ENCODE results near the gene USP22. TPM values are rescaled to one million over a fixed set of nuclear protein-coding genes. Genes with fewer than 3 reads are reported as not detected.
"Not testable (repeated sequence)": the region's sequence is repeated elsewhere in the genome, so short reads cannot be mapped to it uniquely, and the experiment has no call there.

The USP22 gene
- total and polyA plus RNA-seq, 4 experiments from 2014 or later, result 14.4 to 140 (median 86.4) TPM

DNA sequence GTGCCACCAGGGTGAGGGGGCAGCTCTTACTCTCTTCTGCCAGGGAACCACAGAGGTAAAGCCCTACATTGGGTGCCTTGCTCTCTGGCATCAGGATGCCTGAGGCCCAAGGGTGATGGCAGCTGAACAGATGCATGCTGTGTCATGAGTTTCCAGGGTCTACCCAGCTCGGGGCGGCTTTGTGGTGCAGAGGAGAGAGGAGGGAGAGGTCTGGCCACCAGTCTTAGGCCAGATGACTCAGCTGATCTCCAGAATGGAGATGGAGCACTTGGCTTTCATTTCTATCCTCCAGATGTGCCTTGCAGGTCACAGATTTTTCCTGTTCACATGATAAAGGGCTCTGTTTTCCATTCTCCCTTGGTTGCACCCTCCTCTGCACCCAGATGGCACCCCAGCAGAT lies 23.6 kb upstream of the USP22 start:
- peaks cover 0 to 1% of the 10 kb centered on the region in 2 donors for H3K27me3 Mint-ChIP-seq
- H3K4me3 ChIP-seq (ENCODE audit: low read length in 2 of 2), result no peak overlapping the region
- H3K36me3 Mint-ChIP-seq, result no peaks in the 10 kb centered on the region
- CTCF ChIA-PET (ENCODE audit: partially characterized antibody), result no interaction called here
- no peak overlapping the region for H3K4me3 Mint-ChIP-seq
- no peak overlapping the region for H3K27ac ChIP-seq (ENCODE audit: low read depth, low read length)
- no peak for DNase-seq
- H3K27me3 ChIP-seq (ENCODE audit: insufficient read depth, low read length), result no peaks in the 10 kb centered on the region
- H3K36me3 ChIP-seq (ENCODE audit: insufficient read depth, low read length), result no peaks in the 10 kb centered on the region
- H3K4me1 Mint-ChIP-seq, result no peaks in the 10 kb centered on the region
- H3K4me1 ChIP-seq (ENCODE audit: insufficient read depth, low read length), result no peaks in the 10 kb centered on the region
- intact Hi-C loops (cut with micrococcal nuclease), result no loop called here
- H3K9me3 ChIP-seq (ENCODE audit: control insufficient read depth in 1 of 2, low read length in 2 of 2), result no peaks in the 10 kb centered on the region
- POLR2A ChIA-PET (ENCODE audit: partially characterized antibody), result no interaction called here
- no peaks in the 10 kb centered on the region for H3K9me3 Mint-ChIP-seq
- H3K27ac Mint-ChIP-seq, result no peak overlapping the region

DNA sequence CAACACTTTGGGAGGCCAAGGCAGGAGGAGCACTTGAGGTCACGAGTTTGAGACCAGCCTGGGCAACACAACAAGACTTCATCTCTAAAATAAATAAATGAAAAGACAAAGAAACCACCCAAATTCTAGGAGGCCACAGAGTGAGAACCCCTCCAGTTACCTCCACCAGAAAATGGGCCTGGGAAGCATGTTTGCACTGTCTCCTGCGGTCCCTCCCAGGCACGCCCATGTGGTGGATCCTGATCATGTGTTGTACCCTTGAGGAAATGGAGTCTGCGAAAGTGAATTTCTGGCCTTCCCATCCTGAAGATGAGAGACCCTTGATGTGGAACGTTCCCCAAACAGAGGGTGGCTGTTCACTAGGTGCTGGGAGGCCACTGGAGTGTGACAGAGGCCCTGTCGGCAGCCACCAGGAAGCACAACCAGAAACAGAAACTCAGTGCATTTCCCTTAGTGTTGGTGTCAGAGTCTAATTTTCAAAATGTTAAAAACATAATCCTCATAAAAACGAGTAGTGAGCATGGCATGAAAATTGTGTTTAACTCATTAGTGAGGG lies 19.2 kb upstream of the USP22 start:
- H3K4me1 ChIP-seq (ENCODE audit: insufficient read depth, low read length), result no peaks in the 10 kb centered on the region
- H3K27me3 ChIP-seq (ENCODE audit: insufficient read depth, low read length), result no peaks in the 10 kb centered on the region
- intact Hi-C loops (cut with micrococcal nuclease), result no loop called here
- H3K36me3 ChIP-seq (ENCODE audit: insufficient read depth, low read length), result no peaks in the 10 kb centered on the region
- no peaks in the 10 kb centered on the region for H3K36me3 Mint-ChIP-seq
- no peak overlapping the region for H3K27ac Mint-ChIP-seq
- H3K4me3 ChIP-seq (ENCODE audit: low read length in 2 of 2), result no peak overlapping the region
- no peak overlapping the region for H3K4me3 Mint-ChIP-seq
- DNase-seq, result no peak
- no peaks in the 10 kb centered on the region for H3K9me3 ChIP-seq (ENCODE audit: control insufficient read depth in 1 of 2, low read length in 2 of 2)
- H3K27me3 Mint-ChIP-seq, result peaks cover 0 to 10% of the 10 kb centered on the region in 2 donors
- no peaks in the 10 kb centered on the region for H3K9me3 Mint-ChIP-seq
- POLR2A ChIA-PET (ENCODE audit: partially characterized antibody), result no interaction called here
- no peaks in the 10 kb centered on the region for H3K4me1 Mint-ChIP-seq
- CTCF ChIA-PET (ENCODE audit: partially characterized antibody), result no interaction called here
- no peak overlapping the region for H3K27ac ChIP-seq (ENCODE audit: low read depth, low read length)

DNA sequence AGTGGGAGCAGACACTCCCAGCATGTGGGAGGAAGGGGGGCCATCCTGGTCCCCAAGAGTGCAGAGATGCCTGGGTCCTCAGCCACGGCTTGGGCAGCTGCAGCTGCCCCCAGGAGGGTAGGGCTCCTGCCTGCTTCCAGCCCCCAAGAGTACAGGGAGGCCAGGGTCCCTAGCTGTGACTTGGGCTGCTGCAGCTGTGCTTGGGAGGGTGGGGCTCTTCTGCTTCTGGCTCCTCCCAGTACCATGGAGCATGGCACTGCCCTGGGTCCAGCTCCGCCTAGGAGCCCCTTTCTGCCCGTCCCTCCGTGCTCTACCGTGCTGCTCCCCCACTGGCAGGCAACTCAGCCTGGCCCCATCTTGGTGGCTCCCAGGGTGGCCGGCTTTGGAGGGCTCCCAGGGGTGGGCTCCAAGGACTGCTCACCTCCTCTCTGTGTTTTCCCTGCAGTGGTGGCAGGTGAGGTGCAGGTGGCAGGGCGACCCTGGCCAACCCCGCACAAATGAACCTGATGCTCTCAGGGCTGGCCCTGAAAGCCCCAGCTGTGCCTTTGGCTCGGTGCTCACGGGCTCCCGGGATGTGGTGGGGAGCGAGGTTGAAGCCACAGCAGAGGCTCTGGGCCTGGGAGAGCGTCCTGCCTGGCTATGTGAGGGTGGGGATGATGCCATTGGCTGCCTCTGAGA lies 18.5 kb upstream of the USP22 start:
- ChIA-PET CTCF (ENCODE audit: partially characterized antibody) (no interaction called here), POLR2A (ENCODE audit: partially characterized antibody) (no interaction called here)
- Mint-ChIP-seq H3K27me3 (peaks cover 0 to 12% of the 10 kb centered on the region in 2 donors), H3K4me1 (no peaks in the 10 kb centered on the region), H3K27ac (no peak overlapping the region), H3K36me3 (no peaks in the 10 kb centered on the region), H3K9me3 (no peaks in the 10 kb centered on the region), H3K4me3 (no peak overlapping the region)
- H3K36me3 ChIP-seq (ENCODE audit: insufficient read depth, low read length), result no peaks in the 10 kb centered on the region
- DNase-seq, result no peak
- H3K4me1 ChIP-seq (ENCODE audit: insufficient read depth, low read length), result no peaks in the 10 kb centered on the region
- H3K27me3 ChIP-seq (ENCODE audit: insufficient read depth, low read length), result no peaks in the 10 kb centered on the region
- intact Hi-C loops (cut with micrococcal nuclease), result no loop called here
- no peaks in the 10 kb centered on the region for H3K9me3 ChIP-seq (ENCODE audit: control insufficient read depth in 1 of 2, low read length in 2 of 2)
- H3K27ac ChIP-seq (ENCODE audit: low read depth, low read length), result no peak overlapping the region
- no peak overlapping the region for H3K4me3 ChIP-seq (ENCODE audit: low read length in 2 of 2)

DNA sequence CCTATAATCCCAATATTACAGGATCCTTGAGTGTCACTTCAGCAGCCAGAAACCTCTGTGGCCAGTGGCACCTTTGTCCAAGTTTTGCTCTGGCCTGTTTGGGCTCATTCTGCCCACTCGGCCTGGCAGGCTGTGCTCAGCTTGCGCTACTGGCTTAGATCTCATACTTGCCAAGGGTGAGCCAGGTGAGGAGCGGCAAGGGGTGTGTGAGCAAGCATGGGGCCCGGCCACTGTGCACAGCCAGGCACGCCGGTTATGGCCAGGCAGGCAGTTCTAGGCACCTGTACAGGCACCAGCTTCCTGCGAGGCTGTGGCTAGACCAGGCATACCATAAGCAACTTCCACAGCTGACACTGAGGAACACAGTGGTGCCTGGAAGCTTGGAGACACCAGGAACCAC lies 16.9 kb upstream of the USP22 start:
- no peak for DNase-seq
- Histone ChIP-seq H3K9me3 (ENCODE audit: control insufficient read depth in 1 of 2, low read length in 2 of 2) (no peaks in the 10 kb centered on the region), H3K4me3 (ENCODE audit: low read length in 2 of 2) (no peak overlapping the region), H3K27me3 (ENCODE audit: insufficient read depth, low read length) (no peaks in the 10 kb centered on the region), H3K27ac (ENCODE audit: low read depth, low read length) (no peak overlapping the region), H3K36me3 (ENCODE audit: insufficient read depth, low read length) (no peaks in the 10 kb centered on the region), H3K4me1 (ENCODE audit: insufficient read depth, low read length) (no peaks in the 10 kb centered on the region)
- H3K36me3 Mint-ChIP-seq, result no peaks in the 10 kb centered on the region
- H3K27me3 Mint-ChIP-seq, result peaks cover 0 to 11% of the 10 kb centered on the region in 2 donors
- intact Hi-C loops (cut with micrococcal nuclease), result no loop called here
- H3K4me1 Mint-ChIP-seq, result no peaks in the 10 kb centered on the region
- H3K4me3 Mint-ChIP-seq, result no peak overlapping the region
- ChIA-PET CTCF (ENCODE audit: partially characterized antibody) (interaction anchor here (0.6 to 0.7 kb wide), 2 partner anchors 16 to 117 kb away, joined by 3 to 5 read pairs; no protein-coding TSS in a partner anchor), POLR2A (ENCODE audit: partially characterized antibody) (no interaction called here)
- no peaks in the 10 kb centered on the region for H3K9me3 Mint-ChIP-seq
- H3K27ac Mint-ChIP-seq, result no peak overlapping the region

DNA sequence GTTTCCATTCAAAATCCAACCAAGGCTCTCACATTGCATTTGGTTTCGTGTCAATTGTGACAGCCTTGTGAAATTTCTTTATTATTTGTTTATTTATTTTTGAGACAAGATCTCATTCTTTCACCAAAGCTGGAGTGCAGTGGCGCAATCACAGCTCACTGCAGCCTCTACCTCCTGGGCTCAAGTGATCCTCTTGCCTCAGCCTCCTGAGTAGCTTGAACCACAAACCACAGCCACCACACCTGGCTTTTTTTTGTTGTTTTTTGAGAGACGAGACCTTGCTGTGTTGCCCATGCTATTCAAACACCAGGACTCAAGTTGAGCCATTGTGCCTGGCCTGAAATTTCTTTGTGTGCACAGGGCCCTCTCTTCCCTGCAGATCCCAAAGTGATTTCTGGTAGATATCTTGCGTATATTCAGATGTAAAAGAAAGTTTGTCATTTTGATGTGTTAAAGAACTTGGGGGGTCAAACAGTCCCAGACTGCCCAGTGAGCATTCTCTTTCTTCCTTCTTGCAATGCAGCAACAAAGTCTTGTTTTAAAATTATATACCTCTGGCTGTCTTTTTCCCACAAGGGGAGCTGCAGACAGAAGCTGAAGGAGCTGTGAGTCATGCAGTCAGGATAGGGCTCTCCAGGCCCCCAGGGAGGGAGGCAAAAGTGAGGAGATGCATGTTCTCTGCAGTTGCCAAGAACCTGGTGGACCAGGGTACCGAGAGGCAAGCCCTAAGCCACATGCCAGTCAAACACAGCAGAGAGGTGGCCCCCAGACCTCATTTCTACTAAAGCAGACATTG lies 15.5 kb upstream of the USP22 start:
- DNase-seq, result no peak
- CTCF ChIA-PET (ENCODE audit: partially characterized antibody), result no interaction called here
- H3K36me3 ChIP-seq (ENCODE audit: insufficient read depth, low read length), result no peaks in the 10 kb centered on the region
- H3K9me3 ChIP-seq (ENCODE audit: control insufficient read depth in 1 of 2, low read length in 2 of 2), result no peaks in the 10 kb centered on the region
- no peaks in the 10 kb centered on the region for H3K4me1 ChIP-seq (ENCODE audit: insufficient read depth, low read length)
- no peaks in the 10 kb centered on the region for H3K36me3 Mint-ChIP-seq
- intact Hi-C loops (cut with micrococcal nuclease), result no loop called here
- peaks cover 3 to 14% of the 10 kb centered on the region in 2 donors for H3K27me3 Mint-ChIP-seq
- H3K4me3 ChIP-seq (ENCODE audit: low read length in 2 of 2), result no peak overlapping the region
- no peaks in the 10 kb centered on the region for H3K27me3 ChIP-seq (ENCODE audit: insufficient read depth, low read length)
- H3K27ac Mint-ChIP-seq, result no peak overlapping the region
- no peaks in the 10 kb centered on the region for H3K9me3 Mint-ChIP-seq
- H3K27ac ChIP-seq (ENCODE audit: low read depth, low read length), result no peak overlapping the region
- H3K4me3 Mint-ChIP-seq, result no peak overlapping the region
- no peaks in the 10 kb centered on the region for H3K4me1 Mint-ChIP-seq
- POLR2A ChIA-PET (ENCODE audit: partially characterized antibody), result no interaction called here

DNA sequence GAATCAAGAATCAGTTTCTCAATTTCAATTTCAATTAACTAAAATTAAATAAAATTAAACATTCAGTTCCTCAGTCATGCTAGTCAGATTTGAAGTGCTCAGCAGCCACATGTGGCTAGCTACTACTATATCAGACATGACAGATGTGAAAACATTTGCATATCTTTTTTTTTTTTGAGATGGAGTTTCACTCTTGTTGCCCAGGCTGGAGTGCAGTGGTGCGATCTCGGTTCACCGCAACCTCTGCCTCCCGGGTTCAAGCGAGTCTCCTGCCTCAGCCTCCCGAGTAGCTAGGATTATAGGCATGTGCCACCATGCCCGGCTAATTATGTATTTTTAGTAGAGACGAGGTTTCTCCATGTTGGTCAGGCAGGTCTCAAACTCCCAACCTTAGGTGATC lies 10.2 kb upstream of the USP22 start:
- H3K4me1 Mint-ChIP-seq; H3K27ac Mint-ChIP-seq; intact Hi-C loops (cut with micrococcal nuclease); H3K36me3 ChIP-seq (ENCODE audit: insufficient read depth, low read length); H3K4me3 Mint-ChIP-seq; DNase-seq; H3K9me3 ChIP-seq (ENCODE audit: control insufficient read depth in 1 of 2, low read length in 2 of 2); H3K27ac ChIP-seq (ENCODE audit: low read depth, low read length); H3K4me3 ChIP-seq (ENCODE audit: low read length in 2 of 2); H3K9me3 Mint-ChIP-seq; H3K36me3 Mint-ChIP-seq; H3K27me3 ChIP-seq (ENCODE audit: insufficient read depth, low read length); H3K4me1 ChIP-seq (ENCODE audit: insufficient read depth, low read length): not testable (repeated sequence)
- H3K27me3 Mint-ChIP-seq, result peaks cover 11% of the 10 kb centered on the region in 2 donors
- ChIA-PET POLR2A (ENCODE audit: partially characterized antibody) (interaction anchor here (2.7 kb wide), 1 partner anchor 10 kb away, joined by 15 read pairs; the partner anchor contains the start of gene USP22), CTCF (ENCODE audit: partially characterized antibody) (interaction anchor here (1.5 kb wide), 1 partner anchor 9 kb away, joined by 4 read pairs; no protein-coding TSS in a partner anchor)

DNA sequence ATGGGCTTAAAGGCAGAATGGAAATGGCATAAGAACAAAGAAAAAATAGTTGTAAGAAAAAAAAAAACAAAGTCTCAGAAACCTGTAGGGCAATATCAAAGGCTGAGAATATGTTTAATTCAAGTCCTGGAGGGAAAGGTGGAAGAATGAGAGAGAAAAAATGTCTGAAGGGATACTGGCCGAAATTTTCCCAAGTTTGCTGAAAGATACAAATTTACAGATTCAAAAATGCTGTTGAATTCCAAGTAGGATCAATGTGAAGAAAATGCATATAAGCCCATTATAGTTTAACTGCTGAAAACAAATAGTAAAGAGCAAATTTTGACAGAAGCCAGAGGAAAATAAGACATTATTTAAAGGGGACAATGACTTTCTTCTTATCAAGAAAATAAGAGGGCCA lies 6.6 kb upstream of the USP22 start:
- Histone ChIP-seq H3K9me3 (ENCODE audit: control insufficient read depth in 1 of 2, low read length in 2 of 2) (no peaks in the 10 kb centered on the region), H3K27me3 (ENCODE audit: insufficient read depth, low read length) (no peaks in the 10 kb centered on the region), H3K4me3 (ENCODE audit: low read length in 2 of 2) (no peak overlapping the region), H3K27ac (ENCODE audit: low read depth, low read length) (no peak overlapping the region), H3K36me3 (ENCODE audit: insufficient read depth, low read length) (no peaks in the 10 kb centered on the region), H3K4me1 (ENCODE audit: insufficient read depth, low read length) (no peaks in the 10 kb centered on the region)
- peaks cover 0 to 2% (median under 1%) of the 10 kb centered on the region in 4 donors for H3K4me1 Mint-ChIP-seq
- H3K27me3 Mint-ChIP-seq, result peaks cover 2 to 10% of the 10 kb centered on the region in 2 donors
- peaks cover 0 to 2% (median 0%) of the 10 kb centered on the region in 8 donors for H3K9me3 Mint-ChIP-seq
- ChIA-PET CTCF (ENCODE audit: partially characterized antibody) (no interaction called here), POLR2A (ENCODE audit: partially characterized antibody) (no interaction called here)
- H3K36me3 Mint-ChIP-seq, result no peaks in the 10 kb centered on the region
- no peak overlapping the region for H3K4me3 Mint-ChIP-seq
- H3K27ac Mint-ChIP-seq, result no peak overlapping the region
- intact Hi-C loops (cut with micrococcal nuclease), result no loop called here
- DNase-seq, result no peak
